Mesenchymal stem cell (in vitro differentiated cells and primary cell): ENCODE measurements around the gene DLG4.

ENCODE experiments used
- DNase-seq: peaks from one replicate; pipeline ENCODE4 v3.0.0-alpha.2; 2013
- H2AFZ ChIP-seq: one replicate; pipeline ENCODE4 v1.6.1; 2013; ENCODE audit warnings: low read depth, mild to moderate bottlenecking, control low read depth, inconsistent platforms, low read length, moderate library complexity
- H2AK5ac ChIP-seq: 2 replicates; pipeline ENCODE4 v1.6.1; 2013; ENCODE audit warnings: low read length, moderate library complexity, mild to moderate bottlenecking, inconsistent platforms; ENCODE audit not compliant: severe bottlenecking
- H2BK120ac ChIP-seq: one replicate; pipeline ENCODE4 v1.6.1; 2013; ENCODE audit warnings: low read depth, mild to moderate bottlenecking, inconsistent platforms, low read length, moderate library complexity
- H2BK12ac ChIP-seq, 2 experiments: one replicate each; pipeline ENCODE4 v1.6.1; 2013; ENCODE audit warnings: inconsistent platforms in 2 of 2, low read length in 2 of 2, mild to moderate bottlenecking in 2 of 2, moderate library complexity in 2 of 2, control low read depth in 1 of 2
- H2BK15ac ChIP-seq: one replicate; pipeline ENCODE4 v1.6.1; 2013; ENCODE audit warnings: mild to moderate bottlenecking, low read depth, inconsistent platforms; ENCODE audit not compliant: poor library complexity, severe bottlenecking
- H2BK5ac ChIP-seq: 2 replicates; pipeline ENCODE4 v1.6.1; 2013; ENCODE audit warnings: low read depth, mild to moderate bottlenecking, low read length, control low read depth, inconsistent platforms; ENCODE audit not compliant: poor library complexity, severe bottlenecking
- H3K14ac ChIP-seq, 2 experiments: one replicate each; pipeline ENCODE4 v1.6.1; 2013; ENCODE audit warnings: inconsistent platforms in 2 of 2, low read length in 2 of 2, control low read depth in 1 of 2, mild to moderate bottlenecking in 1 of 2, moderate library complexity in 1 of 2
- H3K18ac ChIP-seq, 2 experiments: one replicate each; pipeline ENCODE4 v1.6.1; 2013; ENCODE audit warnings: inconsistent platforms in 2 of 2, low read length in 2 of 2, control low read depth in 1 of 2, low read depth in 1 of 2, mild to moderate bottlenecking in 1 of 2
- H3K23ac ChIP-seq, 2 experiments: one replicate each; pipeline ENCODE4 v1.6.1; 2013; ENCODE audit warnings: inconsistent platforms in 2 of 2, low read length in 2 of 2, mild to moderate bottlenecking in 2 of 2, moderate library complexity in 2 of 2, control low read depth in 1 of 2
- H3K27ac ChIP-seq: 2 replicates; pipeline ENCODE4 v1.5.1; 2013; ENCODE audit warnings: mild to moderate bottlenecking, moderate library complexity, low read length, control low read depth, inconsistent platforms; ENCODE audit not compliant: poor library complexity, severe bottlenecking
- H3K27me3 ChIP-seq, 2 experiments: 2 replicates each; pipeline versions ENCODE4 v1.6.1 to v1.7.0; 2013; ENCODE audit warnings: low read length in 2 of 2, mild to moderate bottlenecking in 2 of 2, moderate library complexity in 2 of 2, control low read depth in 1 of 2, inconsistent platforms in 1 of 2; ENCODE audit not compliant: control insufficient read depth in 1 of 2, insufficient read depth in 1 of 2
- H3K36me3 ChIP-seq, 2 experiments: 2 replicates each; pipeline versions ENCODE4 v1.6.1 to v1.7.0; 2013; ENCODE audit warnings: low read length in 2 of 2, control low read depth in 1 of 2, inconsistent platforms in 1 of 2, low read depth in 1 of 2, mild to moderate bottlenecking in 1 of 2; ENCODE audit not compliant: insufficient read depth in 2 of 2, control insufficient read depth in 1 of 2
- H3K4ac ChIP-seq, 2 experiments: one replicate each; pipeline ENCODE4 v1.6.1; 2013; ENCODE audit warnings: inconsistent platforms in 2 of 2, low read length in 2 of 2, mild to moderate bottlenecking in 2 of 2, moderate library complexity in 2 of 2, control low read depth in 1 of 2, low read depth in 1 of 2
- H3K4me1 ChIP-seq: 2 replicates; pipeline ENCODE4 v1.6.1; 2013; ENCODE audit warnings: low read depth, low read length, control low read depth; ENCODE audit not compliant: control insufficient read depth, insufficient read depth
- H3K4me2 ChIP-seq: 2 replicates; pipeline ENCODE4 v1.6.1; 2013; ENCODE audit warnings: low read length, mild to moderate bottlenecking, inconsistent platforms; ENCODE audit not compliant: poor library complexity, severe bottlenecking
- H3K4me3 ChIP-seq, 2 experiments: 2 replicates each; pipeline versions ENCODE4 v1.5.1 to v1.7.0; 2013; ENCODE audit warnings: low read length in 2 of 2, mild to moderate bottlenecking in 2 of 2, control low read depth in 1 of 2, low read depth in 1 of 2; ENCODE audit not compliant: insufficient read depth in 1 of 2
- H3K79me1 ChIP-seq: replicated peaks from 2 replicates; pipeline ENCODE4 v1.6.1; 2013; ENCODE audit warnings: mild to moderate bottlenecking, control low read depth, low read length, inconsistent platforms; ENCODE audit not compliant: poor library complexity, severe bottlenecking
- H3K9ac ChIP-seq: 2 replicates; pipeline ENCODE4 v1.7.0; 2013; ENCODE audit warnings: mild to moderate bottlenecking, low read length, moderate library complexity
- H3K9me3 ChIP-seq: 2 replicates; pipeline ENCODE4 v1.7.0; 2013; ENCODE audit warnings: mild to moderate bottlenecking, low read length; ENCODE audit not compliant: control insufficient read depth
- H4K8ac ChIP-seq: one replicate; pipeline ENCODE4 v1.6.1; 2013; ENCODE audit warnings: inconsistent platforms, mild to moderate bottlenecking, low read length, moderate library complexity
- H4K91ac ChIP-seq: one replicate; pipeline ENCODE4 v1.6.1; 2013; ENCODE audit warnings: mild to moderate bottlenecking, low read length, inconsistent platforms
- WGBS: methylation state at CpG from one replicate; pipeline ENCODE4 v1.1.7; 2013; ENCODE audit warnings: mixed read lengths; 5-methylcytosine and 5-hydroxymethylcytosine counted together

DLG4 gene

GRCh38 chr17:7221278-7222092, 1.8 kb upstream of the DLG4 start:
- Histone ChIP-seq H3K4me1 (peaks cover 68% of the 10 kb centered on the region), H2BK120ac (no peak overlapping the region), H3K4ac (no peak overlapping the region), H2BK15ac (peak overlapping the region; percentile 21), H3K79me1 (peaks cover 24% of the 10 kb centered on the region), H3K4me3 (peak overlapping the region in 1 of 2 experiments; percentile 88), H4K8ac (peak overlapping the region; percentile 27), H3K9ac (peak overlapping the region; percentile 96), H3K9me3 (no peaks in the 10 kb centered on the region), H3K18ac (peak overlapping the region in 1 of 2 experiments; percentile 13), H3K4me2 (peak overlapping the region; percentile 85), H2AK5ac (peak overlapping the region; percentile 41), H3K27ac (no peak overlapping the region), H3K27me3 (no peaks in the 10 kb centered on the region), H3K14ac (no peak overlapping the region), H3K36me3 (peaks cover 53% of the 10 kb centered on the region in 2 experiments), H3K23ac (no peak overlapping the region), H2BK5ac (no peak overlapping the region), H2AFZ (no peak overlapping the region), H2BK12ac (no peak overlapping the region), H4K91ac (peak overlapping the region; percentile 25)
- no peak for DNase-seq
- 95% methylated on average over 10 of the region's 10 CpGs for WGBS

- Histone ChIP-seq H3K4me1 (peaks cover 70% of the 10 kb centered on the region), H3K36me3 (peaks cover 45 to 46% of the 10 kb centered on the region in 2 experiments), H3K27ac (peak overlapping the region; percentile 77), H3K27me3 (no peaks in the 10 kb centered on the region), H3K9ac (peak overlapping the region; percentile 96), H2BK12ac (peak overlapping the region in 1 of 2 experiments; percentile 70), H3K4me3 (peak overlapping the region; percentile 83 to 88), H2BK15ac (no peak overlapping the region), H3K23ac (peak overlapping the region in 1 of 2 experiments; percentile 91), H2AK5ac (peak overlapping the region; percentile 29), H2BK120ac (peak overlapping the region; percentile 66), H3K4me2 (peak overlapping the region; percentile 85), H3K9me3 (no peaks in the 10 kb centered on the region), H4K91ac (peak overlapping the region; percentile 93), H4K8ac (peak overlapping the region; percentile 57), H3K18ac (peak overlapping the region; percentile 37 to 94), H3K79me1 (peaks cover 18% of the 10 kb centered on the region), H2BK5ac (peak overlapping the region; percentile 57), H3K4ac (peak overlapping the region; percentile 52 to 88), H3K14ac (peak overlapping the region in 1 of 2 experiments; percentile 73), H2AFZ (no peak overlapping the region)
- 33% methylated on average over 11 of the region's 11 CpGs for WGBS
- DNase-seq: peak; percentile 67
These were observed 1.1 kb upstream of the DLG4 start for GRCh38 chr17:7220593-7221277.

- DNase-seq: no peak
- Histone ChIP-seq H4K8ac (peak overlapping the region; percentile 67), H2BK5ac (no peak overlapping the region), H3K14ac (peak overlapping the region in 1 of 2 experiments; percentile 68), H3K9ac (peak overlapping the region; percentile 96), H3K18ac (peak overlapping the region; percentile 23 to 72), H2BK12ac (peak overlapping the region; percentile 70 to 74), H3K4me3 (peak overlapping the region in 1 of 2 experiments; percentile 88), H3K79me1 (peaks cover 18% of the 10 kb centered on the region), H3K4me1 (peaks cover 64% of the 10 kb centered on the region), H4K91ac (peak overlapping the region; percentile 0), H2AFZ (peak overlapping the region; percentile 67), H2BK120ac (peak overlapping the region; percentile 4), H3K23ac (no peak overlapping the region), H3K27me3 (no peaks in the 10 kb centered on the region), H2AK5ac (peak overlapping the region; percentile 38), H3K4me2 (peak overlapping the region; percentile 85), H3K9me3 (no peaks in the 10 kb centered on the region), H3K27ac (peak overlapping the region; percentile 43), H3K4ac (peak overlapping the region; percentile 36 to 77), H3K36me3 (peaks cover 34 to 37% of the 10 kb centered on the region in 2 experiments), H2BK15ac (no peak overlapping the region)
- WGBS: 21% methylated on average over 12 of the region's 12 CpGs
These were observed 316 bp downstream of the DLG4 start for GRCh38 chr17:7219229-7219811.
